SK-N-SH treated with all-trans-retinoic acid at 6 μM for 48 hours (cell line): Measurements from ENCODE around the gene NSRP1.

ENCODE experiments used
- ATAC-seq: fragments of 200-7000 bp; cut with Tn5 transposase; 3 replicates; pipeline ENCODE4 v1.9.1; 2020; ENCODE audit warnings: mild to moderate bottlenecking, moderate library complexity
- ARNTL ChIP-seq: fragments of 450-650 bp; formaldehyde crosslinking; IDR thresholded peaks from 2 replicates; pipeline ENCODE4 v1.5.0; 2020; ENCODE audit warnings: low read depth, mild to moderate bottlenecking, moderate library complexity, borderline replicate concordance
- BACH2 ChIP-seq: fragments of 250-450 bp; sonication (Bioruptor Pico); IDR thresholded peaks from 2 replicates; pipeline ENCODE4 v1.9.0; 2021; ENCODE audit warnings: mild to moderate bottlenecking, borderline replicate concordance
- CREB5 ChIP-seq: fragments of 250-450 bp; sonication (Bioruptor Pico); IDR thresholded peaks from 2 replicates; pipeline ENCODE4 v1.5.1; 2020; ENCODE audit warnings: low read depth, mild to moderate bottlenecking, moderate library complexity
- CSDC2 ChIP-seq: fragments of 250-450 bp; sonication (Bioruptor Pico); IDR thresholded peaks from 2 replicates; pipeline ENCODE4 v1.5.0; 2020; ENCODE audit warnings: mild to moderate bottlenecking, moderate library complexity
- CSRNP3 ChIP-seq: fragments of 250-450 bp; sonication (Bioruptor Pico); IDR thresholded peaks from 2 replicates; pipeline ENCODE4 v1.5.1; 2021; ENCODE audit warnings: mild to moderate bottlenecking, moderate library complexity
- ESRRG ChIP-seq: fragments of 250-450 bp; sonication (Bioruptor Pico); IDR thresholded peaks from 2 replicates; pipeline ENCODE4 v1.6.1; 2021; ENCODE audit warnings: mild to moderate bottlenecking
- GLIS3 ChIP-seq: fragments of 250-450 bp; sonication (Bioruptor Pico); IDR thresholded peaks from 2 replicates; pipeline ENCODE4 v1.5.0; 2020; ENCODE audit warnings: mild to moderate bottlenecking, moderate library complexity
- ISL1 ChIP-seq: fragments of 250-450 bp; sonication (Bioruptor Pico); IDR thresholded peaks from 2 replicates; pipeline ENCODE4 v2.1.2; 2022; ENCODE audit warnings: mild to moderate bottlenecking, moderate library complexity
- OSR1 ChIP-seq: fragments of 250-450 bp; sonication (Bioruptor Pico); IDR thresholded peaks from 2 replicates; pipeline ENCODE4 v1.8.0; 2022; ENCODE audit warnings: moderate library complexity, mild to moderate bottlenecking, inconsistent platforms
- PATZ1 ChIP-seq: fragments of 250-450 bp; sonication (Bioruptor Pico); IDR thresholded peaks from 2 replicates; pipeline ENCODE4 v1.8.0; 2020; ENCODE audit warnings: mild to moderate bottlenecking, moderate library complexity, borderline replicate concordance
- POU6F1 ChIP-seq: fragments of 250-450 bp; sonication (Bioruptor Pico); IDR thresholded peaks from 2 replicates; pipeline ENCODE4 v1.8.0; 2021; ENCODE audit warnings: low read depth, mild to moderate bottlenecking, moderate library complexity, borderline replicate concordance
- PPARA ChIP-seq: fragments of 250-450 bp; sonication (Bioruptor Pico); IDR thresholded peaks from 2 replicates; pipeline ENCODE4 v1.5.0; 2020; ENCODE audit warnings: mild to moderate bottlenecking, borderline replicate concordance
- RARB ChIP-seq: fragments of 250-450 bp; sonication (Bioruptor Pico); IDR thresholded peaks from 2 replicates; pipeline ENCODE4 v1.8.0; 2021; ENCODE audit warnings: mild to moderate bottlenecking, moderate library complexity
- SNAI2 ChIP-seq: fragments of 250-450 bp; sonication (Bioruptor Pico); IDR thresholded peaks from 2 replicates; pipeline ENCODE4 v1.5.0; 2020; ENCODE audit warnings: mild to moderate bottlenecking, moderate library complexity
- TOX ChIP-seq: fragments of 250-450 bp; sonication (Bioruptor Pico); IDR thresholded peaks from 2 replicates; pipeline ENCODE4 v1.8.0; 2021; ENCODE audit warnings: mild to moderate bottlenecking, moderate library complexity, borderline replicate concordance
- TSHZ2 ChIP-seq: fragments of 250-450 bp; sonication (Bioruptor Pico); IDR thresholded peaks from 2 replicates; pipeline ENCODE4 v1.5.0; 2020; ENCODE audit warnings: mild to moderate bottlenecking, moderate library complexity
- ZC3H10 ChIP-seq: fragments of 250-450 bp; sonication (Bioruptor Pico); IDR thresholded peaks from 2 replicates; pipeline ENCODE4 v1.5.1; 2021; ENCODE audit warnings: mild to moderate bottlenecking, moderate library complexity
- ZFP3 ChIP-seq: fragments of 250-450 bp; sonication (Bioruptor Pico); IDR thresholded peaks from 2 replicates; pipeline ENCODE4 v1.5.0; 2020; ENCODE audit warnings: mild to moderate bottlenecking, moderate library complexity
- ZFP30 ChIP-seq: fragments of 450-650 bp; formaldehyde crosslinking; IDR thresholded peaks from 2 replicates; pipeline ENCODE4 v1.5.0; 2022; ENCODE audit warnings: mild to moderate bottlenecking, moderate library complexity
- ZNF565 ChIP-seq: fragments of 450-650 bp; formaldehyde crosslinking; conservative IDR thresholded peaks from 2 replicates; pipeline ENCODE4 v1.5.0; 2020; ENCODE audit warnings: low read depth, mild to moderate bottlenecking, moderate library complexity
- ZNF70 ChIP-seq: fragments of 450-650 bp; formaldehyde crosslinking; IDR thresholded peaks from 2 replicates; pipeline ENCODE4 v1.5.0; 2020; ENCODE audit warnings: mild to moderate bottlenecking, moderate library complexity
- ZNF8 ChIP-seq: fragments of 450-650 bp; formaldehyde crosslinking; IDR thresholded peaks from 2 replicates; pipeline ENCODE4 v1.5.0; 2020; ENCODE audit warnings: mild to moderate bottlenecking, moderate library complexity

The NSRP1 gene

GRCh38 chr17:30197416-30197815 is 80.8 kb downstream of the NSRP1 start:
- TF ChIP-seq RARB (CRISPR knock-in tag) (no peak), ZNF8 (CRISPR knock-in tag) (no peak), ZFP30 (CRISPR knock-in tag) (no peak), OSR1 (CRISPR knock-in tag) (no peak), PATZ1 (CRISPR knock-in tag) (no peak), SNAI2 (CRISPR knock-in tag) (no peak), BACH2 (CRISPR knock-in tag) (no peak), ZNF565 (no peak), CREB5 (CRISPR knock-in tag) (no peak), ISL1 (CRISPR knock-in tag) (no peak), ESRRG (no peak), CSRNP3 (no peak), ARNTL (CRISPR knock-in tag) (no peak), GLIS3 (CRISPR knock-in tag) (no peak), CSDC2 (no peak), TSHZ2 (no peak), ZC3H10 (CRISPR knock-in tag) (no peak)
- TF ChIP-seq, all 23 proteins: peak for 0
- no peak for ATAC-seq

GRCh38 chr17:30199600-30199999 is 83.0 kb downstream of the NSRP1 start:
- TF ChIP-seq ZFP3 (CRISPR knock-in tag) (no peak), PATZ1 (CRISPR knock-in tag) (no peak), RARB (CRISPR knock-in tag) (no peak), POU6F1 (CRISPR knock-in tag) (no peak), TOX (CRISPR knock-in tag) (no peak), TSHZ2 (no peak), CSDC2 (no peak), PPARA (CRISPR knock-in tag) (no peak), BACH2 (CRISPR knock-in tag) (no peak), CSRNP3 (no peak), ZNF70 (CRISPR knock-in tag) (no peak), ZNF565 (no peak)
- TF ChIP-seq, all 23 proteins: peak for 0
- ATAC-seq: no peak
